PC-3 (cell line): ENCODE measurements around the gene TRIM71.

Experiments
- EZH2 ChIP-seq: fragments of 300-600 bp; sonication (generic); IDR thresholded peaks from one replicate; pipeline ENCODE4 v1.6.1; 2017; ENCODE audit warnings: antibody characterized with exemption, mild to moderate bottlenecking, low read length; ENCODE audit not compliant: unreplicated experiment
- TF ChIP-seq, protein P1 (sequence below): fragments of 300-600 bp; sonication (generic); conservative IDR thresholded peaks from 2 replicates; pipeline ENCODE4 v1.5.1; 2017; ENCODE audit warnings: antibody characterized with exemption, low read depth, mild to moderate bottlenecking, low read length

DNA sequence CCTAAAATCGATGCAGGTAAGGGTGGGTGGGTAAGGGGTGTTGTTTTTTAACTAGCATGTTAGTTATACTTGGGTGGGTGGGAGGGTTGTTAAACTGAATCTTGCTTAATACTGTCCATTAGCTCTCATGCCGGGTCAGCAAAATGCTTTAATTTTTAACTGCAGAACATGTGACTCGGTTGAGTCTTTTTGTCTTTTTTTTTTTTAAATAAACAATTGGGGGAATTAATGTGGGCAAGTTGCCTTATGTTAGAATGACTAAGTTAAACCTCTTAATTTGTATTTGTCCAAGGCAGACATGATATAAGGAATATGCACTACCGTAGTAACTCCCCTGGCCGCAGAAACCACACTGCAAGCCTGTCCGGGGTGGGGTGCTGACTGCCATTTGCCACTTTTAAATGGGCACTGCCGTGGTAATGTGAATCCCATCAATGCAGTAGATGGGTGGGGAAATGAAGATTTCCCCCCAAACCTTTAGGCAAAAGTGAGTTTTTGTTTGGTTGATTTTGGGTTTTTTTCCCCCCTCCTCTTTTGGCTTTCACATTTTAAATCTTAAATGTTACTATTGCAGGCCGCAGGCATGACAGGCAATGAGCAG lies 79.3 kb downstream of the TRIM71 start:
- TF ChIP-seq, protein P1, sequence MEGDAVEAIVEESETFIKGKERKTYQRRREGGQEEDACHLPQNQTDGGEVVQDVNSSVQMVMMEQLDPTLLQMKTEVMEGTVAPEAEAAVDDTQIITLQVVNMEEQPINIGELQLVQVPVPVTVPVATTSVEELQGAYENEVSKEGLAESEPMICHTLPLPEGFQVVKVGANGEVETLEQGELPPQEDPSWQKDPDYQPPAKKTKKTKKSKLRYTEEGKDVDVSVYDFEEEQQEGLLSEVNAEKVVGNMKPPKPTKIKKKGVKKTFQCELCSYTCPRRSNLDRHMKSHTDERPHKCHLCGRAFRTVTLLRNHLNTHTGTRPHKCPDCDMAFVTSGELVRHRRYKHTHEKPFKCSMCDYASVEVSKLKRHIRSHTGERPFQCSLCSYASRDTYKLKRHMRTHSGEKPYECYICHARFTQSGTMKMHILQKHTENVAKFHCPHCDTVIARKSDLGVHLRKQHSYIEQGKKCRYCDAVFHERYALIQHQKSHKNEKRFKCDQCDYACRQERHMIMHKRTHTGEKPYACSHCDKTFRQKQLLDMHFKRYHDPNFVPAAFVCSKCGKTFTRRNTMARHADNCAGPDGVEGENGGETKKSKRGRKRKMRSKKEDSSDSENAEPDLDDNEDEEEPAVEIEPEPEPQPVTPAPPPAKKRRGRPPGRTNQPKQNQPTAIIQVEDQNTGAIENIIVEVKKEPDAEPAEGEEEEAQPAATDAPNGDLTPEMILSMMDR, result no peak
- TF ChIP-seq EZH2, result no peak
